Nephron progenitor cell (in vitro differentiated cells): ENCODE measurements around the gene COPE.

Source experiments
- DNase-seq: peaks from one replicate; pipeline ENCODE4 v3.0.0; 2021
- H3K27ac Mint-ChIP-seq: 2 replicates; pipeline ENCODE4 v1.8.0; 2021; ENCODE audit warnings: mild to moderate bottlenecking, moderate library complexity, mixed read lengths
- H3K27me3 Mint-ChIP-seq: 2 replicates; pipeline ENCODE4 v1.8.0; 2021; ENCODE audit warnings: mild to moderate bottlenecking, low read depth, mixed read lengths; ENCODE audit not compliant: poor library complexity
- H3K36me3 Mint-ChIP-seq: 2 replicates; pipeline ENCODE4 v1.8.0; 2021; ENCODE audit warnings: low read depth, mixed read lengths
- H3K4me1 Mint-ChIP-seq: 2 replicates; pipeline ENCODE4 v1.8.0; 2021; ENCODE audit warnings: mixed read lengths
- H3K4me3 Mint-ChIP-seq: 2 replicates; pipeline ENCODE4 v1.8.0; 2021; ENCODE audit warnings: mild to moderate bottlenecking, moderate library complexity, mixed read lengths
- H3K9me3 Mint-ChIP-seq: 2 replicates; pipeline ENCODE4 v1.8.0; 2021; ENCODE audit warnings: mild to moderate bottlenecking, moderate library complexity, mixed read lengths
- TF ChIP-seq, protein P1 (sequence below): fragments of 200-600 bp; sonication (generic); IDR thresholded peaks from 2 replicates; pipeline ENCODE4 v1.5.0; 2021; ENCODE audit warnings: antibody characterized with exemption

Gene COPE

DNA sequence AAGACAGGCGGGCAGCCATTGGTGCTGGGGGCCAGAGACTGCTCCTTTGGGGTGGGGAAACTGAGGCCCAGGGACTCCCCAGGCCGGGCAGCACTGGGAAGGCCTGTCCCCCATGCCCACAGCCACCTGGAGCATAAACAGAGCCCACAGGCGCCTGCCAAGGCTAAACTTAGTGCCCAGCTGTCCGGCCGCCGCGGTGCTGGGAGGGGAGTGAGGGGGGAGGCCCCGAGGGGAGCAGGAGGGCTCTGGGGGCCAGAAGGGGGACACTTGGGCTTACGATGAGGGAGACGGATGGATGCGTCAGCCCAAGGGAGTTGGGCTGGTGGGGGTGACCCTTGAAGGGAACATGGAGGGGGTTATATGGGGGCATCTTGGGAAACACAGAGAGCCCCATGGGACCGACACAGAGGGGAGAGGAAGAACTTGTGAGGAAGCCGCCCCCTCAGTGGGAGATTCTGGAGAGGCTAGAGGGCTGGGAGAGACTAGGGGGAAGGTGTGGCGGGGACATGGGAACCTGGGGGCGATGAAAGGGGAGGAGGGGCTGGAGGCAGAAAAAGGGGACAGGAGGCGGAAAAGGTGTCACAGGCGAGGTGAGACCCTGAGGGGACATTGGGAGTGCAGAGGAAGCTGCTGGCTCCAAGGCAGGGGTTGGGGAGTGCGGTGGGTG lies 25.5 kb downstream of the COPE start:
- Mint-ChIP-seq H3K4me1 (peaks cover 9% of the 10 kb centered on the region), H3K9me3 (no peaks in the 10 kb centered on the region)
- TF ChIP-seq, protein P1, sequence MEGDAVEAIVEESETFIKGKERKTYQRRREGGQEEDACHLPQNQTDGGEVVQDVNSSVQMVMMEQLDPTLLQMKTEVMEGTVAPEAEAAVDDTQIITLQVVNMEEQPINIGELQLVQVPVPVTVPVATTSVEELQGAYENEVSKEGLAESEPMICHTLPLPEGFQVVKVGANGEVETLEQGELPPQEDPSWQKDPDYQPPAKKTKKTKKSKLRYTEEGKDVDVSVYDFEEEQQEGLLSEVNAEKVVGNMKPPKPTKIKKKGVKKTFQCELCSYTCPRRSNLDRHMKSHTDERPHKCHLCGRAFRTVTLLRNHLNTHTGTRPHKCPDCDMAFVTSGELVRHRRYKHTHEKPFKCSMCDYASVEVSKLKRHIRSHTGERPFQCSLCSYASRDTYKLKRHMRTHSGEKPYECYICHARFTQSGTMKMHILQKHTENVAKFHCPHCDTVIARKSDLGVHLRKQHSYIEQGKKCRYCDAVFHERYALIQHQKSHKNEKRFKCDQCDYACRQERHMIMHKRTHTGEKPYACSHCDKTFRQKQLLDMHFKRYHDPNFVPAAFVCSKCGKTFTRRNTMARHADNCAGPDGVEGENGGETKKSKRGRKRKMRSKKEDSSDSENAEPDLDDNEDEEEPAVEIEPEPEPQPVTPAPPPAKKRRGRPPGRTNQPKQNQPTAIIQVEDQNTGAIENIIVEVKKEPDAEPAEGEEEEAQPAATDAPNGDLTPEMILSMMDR = no peak

DNA sequence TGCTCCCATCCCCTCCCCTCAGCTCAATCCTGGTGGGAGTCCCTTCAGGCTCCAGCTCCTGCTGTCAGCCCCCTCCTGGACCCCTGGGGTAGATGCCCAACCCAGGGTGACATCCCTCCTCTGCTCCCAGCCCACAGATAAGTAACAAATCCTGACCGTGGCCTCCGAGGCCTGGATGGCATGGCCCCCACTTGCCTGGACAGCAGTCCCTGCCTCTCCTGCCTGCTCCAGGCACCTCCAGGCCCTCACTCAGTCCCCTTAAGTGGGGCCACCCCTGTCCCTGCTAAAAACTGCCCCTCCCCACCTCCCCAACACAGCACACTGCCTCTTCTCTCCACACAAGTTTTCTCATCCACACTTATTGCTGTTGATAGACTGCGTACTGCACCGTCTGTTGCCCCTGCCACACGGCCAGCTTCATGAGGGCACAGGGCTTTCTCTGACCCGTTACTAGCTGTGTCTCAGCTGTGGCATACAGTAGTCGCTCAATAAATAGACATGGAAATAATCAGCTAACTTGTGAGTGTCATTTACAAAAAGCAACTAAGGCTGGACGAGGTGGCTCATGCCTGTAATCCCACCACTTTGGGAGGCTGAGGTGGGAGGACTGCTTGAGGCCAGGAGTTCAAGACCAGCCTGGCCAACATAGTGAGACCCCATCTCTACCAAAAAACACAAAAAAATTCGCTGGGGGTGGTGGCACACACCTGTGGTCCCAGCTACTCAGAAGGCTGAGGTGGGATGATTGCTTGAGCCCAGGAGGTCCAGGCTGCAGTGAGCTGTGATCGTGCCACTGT lies 29.0 kb downstream of the COPE start:
- Mint-ChIP-seq H3K4me3 (no peak overlapping the region), H3K9me3 (no peaks in the 10 kb centered on the region), H3K4me1 (peaks cover 3% of the 10 kb centered on the region), H3K27me3 (peaks cover 7% of the 10 kb centered on the region), H3K36me3 (peaks cover 24% of the 10 kb centered on the region), H3K27ac (peak overlapping the region; percentile 34)
- TF ChIP-seq, protein P1 = no peak
- DNase-seq = no peak

More for the DNA sequence above, 25.5 kb downstream of the COPE start:
- Mint-ChIP-seq H3K36me3 (peaks cover 6% of the 10 kb centered on the region), H3K27me3 (peaks cover 6% of the 10 kb centered on the region), H3K4me3 (peak overlapping the region; percentile 56), H3K27ac (no peak overlapping the region)
- no peak for DNase-seq

DNA sequence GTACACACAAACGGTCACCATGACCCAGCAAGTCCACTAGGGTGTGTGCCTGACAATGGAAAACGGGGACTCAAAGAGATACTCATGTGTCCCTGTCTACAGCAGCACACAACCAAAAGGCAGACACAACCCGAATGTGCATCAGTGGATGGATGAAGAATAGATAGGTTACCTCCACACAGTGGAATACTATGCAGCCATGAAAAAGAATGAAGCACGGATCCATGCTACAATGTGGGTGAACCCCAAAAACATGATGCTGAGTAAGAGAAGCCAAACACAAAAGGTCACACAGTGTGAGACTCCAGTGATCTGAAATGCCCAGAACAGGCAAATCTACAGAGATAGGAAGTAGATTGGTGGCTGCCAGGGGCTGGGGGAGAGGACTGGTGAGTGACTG lies 32.2 kb downstream of the COPE start:
- H3K27ac Mint-ChIP-seq = no peak overlapping the region
- H3K36me3 Mint-ChIP-seq = peaks cover 40% of the 10 kb centered on the region
- no peaks in the 10 kb centered on the region for H3K4me1 Mint-ChIP-seq
- no peaks in the 10 kb centered on the region for H3K9me3 Mint-ChIP-seq
- H3K4me3 Mint-ChIP-seq = no peak overlapping the region
- DNase-seq = no peak
- H3K27me3 Mint-ChIP-seq = peaks cover 8% of the 10 kb centered on the region
- TF ChIP-seq, protein P1 = no peak

DNA sequence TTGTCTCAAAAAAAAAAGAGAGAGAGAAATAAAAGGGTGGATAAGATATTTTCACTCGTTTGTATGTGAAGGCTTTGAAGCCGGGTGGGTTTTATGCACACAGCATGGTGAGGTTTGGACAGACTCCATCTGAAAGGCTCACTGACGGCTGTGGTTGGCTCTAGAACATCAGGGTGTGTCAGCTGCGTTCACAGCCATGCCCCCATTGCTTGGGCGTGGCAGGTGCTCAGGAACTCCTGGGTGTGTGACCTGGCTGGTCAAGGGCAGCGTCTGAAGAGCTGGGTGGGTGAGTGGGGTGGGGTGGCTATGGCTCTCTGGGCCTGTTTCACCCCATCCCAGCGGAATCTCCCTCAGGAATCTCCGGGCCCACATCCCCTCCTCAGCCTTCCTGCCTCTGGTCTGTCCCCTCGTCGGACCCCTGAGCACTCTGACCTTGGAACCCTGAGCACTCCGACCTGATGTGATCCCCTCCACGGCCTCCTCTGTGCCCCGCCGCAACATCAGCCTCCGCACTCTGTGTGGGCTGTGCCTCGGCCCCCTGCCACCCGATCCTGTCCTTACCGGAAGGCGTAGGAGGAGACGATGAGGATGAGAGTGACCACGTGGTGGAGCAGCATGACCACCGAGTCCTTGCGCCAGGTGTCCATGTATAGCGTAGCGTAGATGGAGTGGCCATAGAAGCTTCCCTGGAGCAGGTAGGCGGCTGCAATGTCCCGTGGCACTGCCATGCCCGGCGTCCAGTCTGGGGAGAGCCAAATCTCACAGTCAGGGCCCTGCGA lies 35.5 kb downstream of the COPE start:
- Mint-ChIP-seq H3K9me3 (no peaks in the 10 kb centered on the region), H3K4me1 (no peaks in the 10 kb centered on the region), H3K27ac (peak overlapping the region; percentile 59), H3K4me3 (no peak overlapping the region), H3K36me3 (peaks cover 53% of the 10 kb centered on the region), H3K27me3 (peaks cover 8% of the 10 kb centered on the region)
- DNase-seq = no peak
- TF ChIP-seq, protein P1 = no peak

DNA sequence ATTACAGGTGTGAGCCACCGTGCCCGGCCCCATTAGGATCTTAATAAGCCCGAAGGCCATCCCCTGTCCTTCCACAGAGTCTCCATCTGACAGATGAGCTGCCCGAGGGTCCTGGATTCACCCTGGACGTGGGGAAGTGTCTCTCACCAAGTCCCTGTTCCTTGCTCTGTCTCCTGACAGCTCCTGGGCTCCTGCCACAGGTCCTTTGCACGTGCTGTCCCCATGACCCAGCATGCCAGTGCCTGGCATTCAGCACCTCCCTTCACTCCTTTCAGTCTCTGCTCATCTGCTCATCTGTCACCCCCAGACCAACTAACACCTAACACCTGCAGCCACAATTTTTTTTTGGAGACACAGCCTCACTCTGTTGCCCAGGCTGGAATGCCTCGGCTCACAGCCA lies 37.7 kb downstream of the COPE start:
- peaks cover 15% of the 10 kb centered on the region for H3K9me3 Mint-ChIP-seq
- H3K4me3 Mint-ChIP-seq = no peak overlapping the region

More for the DNA sequence above, 37.7 kb downstream of the COPE start:
- no peaks in the 10 kb centered on the region for H3K4me1 Mint-ChIP-seq
- peaks cover 7% of the 10 kb centered on the region for H3K27me3 Mint-ChIP-seq
- TF ChIP-seq, protein P1 = no peak
- no peak overlapping the region for H3K27ac Mint-ChIP-seq
- DNase-seq = no peak
- peaks cover 59% of the 10 kb centered on the region for H3K36me3 Mint-ChIP-seq
